Stimulated activated CD4-positive, alpha-beta T cell treated with anti-CD3 and anti-CD28 coated beads, TNF-alpha, amount 100 ng/mL, for 48 hours (primary cell): ENCODE measurements around the gene DOCK7.
"Not testable (repeated sequence)": the region's sequence is repeated elsewhere in the genome, so short reads cannot be mapped to it uniquely, and the experiment has no call there.

Source experiments
- DNase-seq, 3 donors: peaks; one replicate each; pipeline ENCODE4 v3.0.0-alpha.2; 2020; ENCODE audit warnings: low read depth in 3 of 3

Gene DOCK7

DNA sequence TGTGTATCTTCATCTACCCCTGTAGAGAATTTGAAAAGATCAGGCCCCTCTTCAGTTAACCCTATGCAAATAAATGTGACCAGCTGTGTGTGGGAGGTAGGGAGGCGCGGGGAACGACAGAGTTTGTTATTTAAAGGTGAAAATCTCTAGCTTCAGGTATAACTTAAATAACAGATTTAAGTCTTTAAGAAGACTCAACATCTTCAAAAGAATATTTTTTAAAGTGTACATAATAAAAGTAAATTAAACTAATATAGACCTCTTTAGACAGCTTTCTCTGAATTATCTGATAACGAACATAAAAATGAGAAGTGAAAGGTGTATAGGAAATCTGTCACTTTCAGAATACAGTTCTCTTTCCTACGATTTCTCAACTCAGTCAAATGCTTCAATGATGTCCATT is 74.9 kb downstream of the DOCK7 start:
- DNase-seq = no peak

DNA sequence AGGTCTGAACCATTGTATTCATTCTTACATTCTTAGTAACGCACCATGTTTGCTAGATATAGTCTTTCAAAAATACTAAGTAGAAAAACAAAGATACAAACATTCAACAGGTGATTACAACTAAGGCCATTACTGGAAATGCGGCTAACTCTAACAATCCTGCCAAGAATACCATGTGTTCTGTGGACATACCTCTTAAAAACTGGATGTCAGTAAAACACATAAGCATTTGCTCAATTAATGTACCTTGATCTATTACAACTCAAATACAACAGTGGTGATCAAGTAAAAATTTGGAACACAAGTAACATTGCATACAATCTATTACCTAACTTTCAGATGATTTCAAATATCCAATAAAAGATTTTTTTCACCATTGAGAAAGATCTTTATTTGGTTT is 75.4 kb downstream of the DOCK7 start:
- no peak for DNase-seq

DNA sequence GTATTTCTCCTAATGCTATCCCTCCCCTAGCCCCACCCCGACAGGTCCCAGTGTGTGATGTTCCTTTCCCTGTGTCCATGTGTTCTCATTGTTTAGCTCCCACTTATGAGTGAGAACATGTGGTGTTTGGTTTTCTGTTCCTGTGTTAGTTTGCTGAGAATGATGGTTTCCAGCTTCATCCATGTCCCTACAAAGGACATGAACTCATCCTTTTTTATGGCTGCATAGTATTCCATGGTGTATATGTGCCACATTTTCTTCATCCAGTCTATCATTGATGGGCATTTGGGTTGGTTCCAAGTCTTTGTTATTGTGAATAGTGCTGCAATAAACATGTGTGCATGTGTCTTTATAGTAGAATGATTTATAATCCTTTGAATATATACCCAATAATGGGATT is 77.6 kb downstream of the DOCK7 start:
- DNase-seq = not testable (repeated sequence)

DNA sequence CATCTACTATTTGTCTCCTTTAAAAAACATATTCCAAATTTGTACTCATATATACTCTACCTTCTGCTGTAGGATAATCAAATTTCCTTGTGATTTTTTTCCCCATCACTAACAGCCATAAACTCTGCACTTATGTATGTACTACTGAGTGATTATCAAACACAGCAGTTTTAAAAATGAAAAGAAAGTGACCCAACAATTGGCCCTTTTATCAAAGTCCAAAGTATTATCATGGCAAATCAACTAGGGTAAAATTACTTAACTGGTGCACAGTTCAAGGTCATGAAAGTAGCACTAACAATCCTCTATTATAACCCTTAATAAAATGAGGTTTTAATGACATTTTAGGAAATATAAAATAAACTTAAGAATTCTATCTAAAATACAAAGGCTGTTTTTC is 79.3 kb downstream of the DOCK7 start:
- DNase-seq = no peak

DNA sequence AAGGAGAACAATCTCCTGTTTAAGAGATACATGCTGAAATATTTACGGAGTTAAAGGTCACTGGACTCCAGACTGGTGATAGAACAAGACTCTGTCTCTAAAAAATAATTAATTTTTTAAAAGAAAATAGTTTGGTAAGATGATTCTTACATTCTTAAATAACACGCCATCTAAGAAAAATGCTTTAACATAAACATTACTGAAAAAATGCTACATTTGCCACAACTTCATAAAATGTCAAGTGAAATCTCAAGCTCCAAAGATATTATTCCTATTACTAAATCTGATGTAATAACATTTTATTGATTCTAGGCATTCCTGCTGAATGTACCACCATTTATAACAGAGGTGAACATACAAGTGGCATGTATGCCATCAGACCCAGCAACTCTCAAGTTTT is 86.7 kb downstream of the DOCK7 start:
- no peak for DNase-seq

DNA sequence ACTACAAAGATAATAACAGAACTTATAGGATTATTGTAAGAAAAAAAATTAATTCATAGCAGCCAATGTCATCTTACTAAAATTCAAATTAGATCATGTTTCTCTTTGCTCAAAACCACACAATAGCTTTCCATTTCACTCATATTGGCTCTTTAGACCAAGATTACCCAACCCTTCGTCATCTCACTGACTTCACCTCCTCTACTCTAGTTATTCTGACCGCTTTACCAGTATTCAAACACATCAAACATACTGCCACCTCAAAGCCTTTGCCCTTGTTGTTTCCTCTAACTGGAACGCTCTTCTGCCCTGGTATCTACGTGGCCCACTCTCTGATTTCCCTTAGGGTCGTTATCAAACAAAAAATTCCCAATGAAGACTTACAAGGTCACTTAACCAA is 89.1 kb downstream of the DOCK7 start:
- DNase-seq = no peak

DNA sequence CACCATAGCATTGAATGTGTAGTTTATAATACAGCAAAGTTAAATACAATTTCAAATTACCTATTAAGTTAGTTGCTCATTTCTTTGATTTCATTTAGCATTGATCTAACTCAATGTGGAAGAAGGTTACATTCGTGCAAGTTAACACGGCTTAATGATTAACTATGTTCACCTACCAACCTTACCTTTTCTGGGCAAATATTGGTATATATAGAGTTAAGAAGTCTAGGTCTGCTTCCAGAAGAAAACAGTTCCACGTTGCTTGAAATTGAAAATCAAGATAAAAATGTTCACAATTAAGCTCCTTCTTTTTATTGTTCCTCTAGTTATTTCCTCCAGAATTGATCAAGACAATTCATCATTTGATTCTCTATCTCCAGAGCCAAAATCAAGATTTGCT is 90.9 kb downstream of the DOCK7 start, which contains the start of gene ANGPTL3:
ANGPTL3 (plus strand) TSS at position 240 of the 400 bp plus-strand sequence; CDS start at position 287, 47 bp downstream.
- no peak for DNase-seq

DNA sequence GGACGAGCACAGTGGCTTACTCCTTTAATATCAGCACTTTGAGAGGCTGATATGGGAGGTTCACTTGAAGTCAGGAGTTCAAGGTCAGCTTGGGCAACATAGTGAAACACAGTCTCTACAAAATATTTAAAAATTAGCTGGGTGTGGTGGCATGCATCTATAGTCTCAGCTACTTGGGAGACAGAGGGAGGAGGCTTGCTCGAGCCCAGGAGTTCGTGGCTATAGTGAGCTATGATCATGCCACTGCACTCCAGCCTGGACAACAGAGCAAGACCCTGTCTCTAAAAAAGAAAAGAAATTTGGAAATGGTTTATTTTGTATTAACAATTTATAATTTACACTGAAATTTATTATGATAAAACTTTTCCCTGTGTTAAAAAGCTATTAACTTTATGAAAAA is 92.5 kb downstream of the DOCK7 start:
- DNase-seq = no peak

DNA sequence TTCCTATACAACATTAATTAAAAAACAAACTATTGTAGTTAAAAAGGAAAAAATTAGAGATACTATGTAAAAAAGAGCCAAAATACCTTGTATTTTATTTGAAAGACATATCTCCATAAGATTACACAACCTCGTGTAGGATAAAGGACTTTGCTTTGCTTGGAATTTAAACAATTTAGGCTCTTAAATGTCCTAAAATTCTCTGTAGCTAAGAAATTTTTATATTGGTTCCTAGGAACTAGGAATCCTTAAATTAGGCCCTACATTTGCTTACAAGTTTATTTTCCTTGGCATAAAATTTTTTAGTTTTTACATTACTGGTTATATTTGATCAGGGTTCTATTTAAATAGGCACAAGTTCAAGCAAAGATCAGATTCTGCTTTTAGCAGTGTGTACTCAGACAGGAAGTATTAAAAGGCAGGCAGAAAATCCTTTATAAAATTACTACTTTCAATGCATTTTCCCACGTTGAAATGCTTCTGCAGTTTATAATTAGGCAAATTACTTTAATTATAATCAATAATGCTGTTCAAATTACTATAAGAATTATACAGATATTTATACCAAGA is 94.3 kb downstream of the DOCK7 start:
- DNase-seq = no peak

DNA sequence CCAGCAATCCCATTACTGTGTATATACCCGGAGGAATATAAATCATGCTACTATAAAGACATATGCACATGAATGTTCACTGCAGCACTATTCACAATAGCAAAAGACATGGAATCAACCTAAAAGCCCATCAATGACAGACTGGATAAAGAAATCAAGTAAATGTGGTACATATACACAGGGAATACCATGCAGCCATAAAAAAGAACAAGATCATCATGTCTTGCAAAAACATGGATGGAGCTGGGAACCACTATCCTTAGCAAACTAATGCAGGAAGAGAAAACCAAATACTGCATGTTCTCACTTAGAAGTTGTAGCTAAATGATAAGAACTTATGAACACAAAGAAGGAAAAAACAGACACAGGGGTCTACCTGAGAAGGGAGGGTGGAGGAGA is 97.2 kb downstream of the DOCK7 start:
- DNase-seq = no peak

DNA sequence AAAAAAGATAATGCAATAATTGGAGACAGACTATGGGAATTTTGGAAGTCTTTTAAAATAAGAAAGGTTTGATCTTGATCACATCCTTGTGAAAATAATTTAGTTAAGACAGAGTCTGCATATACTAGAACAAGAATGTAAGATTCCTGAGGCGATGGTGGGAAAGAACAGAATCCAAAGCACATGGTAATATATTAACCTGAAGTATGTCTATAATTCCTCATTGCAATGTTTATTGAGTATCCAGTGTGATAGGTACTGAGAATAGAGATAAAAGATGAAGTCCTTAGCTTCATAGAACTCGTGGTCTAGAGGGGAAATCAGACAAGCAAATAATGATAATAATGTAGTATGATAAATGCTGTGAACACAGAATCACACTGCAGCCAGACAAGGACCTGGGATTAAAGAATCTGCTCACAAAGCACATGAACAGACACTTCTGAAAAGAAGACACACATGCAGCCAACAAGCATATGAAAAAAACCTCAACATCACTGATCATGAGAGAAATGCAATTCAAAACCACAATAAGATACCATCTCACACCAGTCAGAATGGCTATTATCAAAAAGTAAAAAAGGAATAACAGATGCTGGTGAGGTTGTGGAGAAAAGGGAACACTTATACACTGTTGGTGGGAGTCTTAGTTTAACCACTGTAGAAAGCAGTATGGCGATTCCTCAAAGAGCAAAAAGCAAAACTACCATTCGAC is 97.8 kb downstream of the DOCK7 start:
- no peak for DNase-seq

DNA sequence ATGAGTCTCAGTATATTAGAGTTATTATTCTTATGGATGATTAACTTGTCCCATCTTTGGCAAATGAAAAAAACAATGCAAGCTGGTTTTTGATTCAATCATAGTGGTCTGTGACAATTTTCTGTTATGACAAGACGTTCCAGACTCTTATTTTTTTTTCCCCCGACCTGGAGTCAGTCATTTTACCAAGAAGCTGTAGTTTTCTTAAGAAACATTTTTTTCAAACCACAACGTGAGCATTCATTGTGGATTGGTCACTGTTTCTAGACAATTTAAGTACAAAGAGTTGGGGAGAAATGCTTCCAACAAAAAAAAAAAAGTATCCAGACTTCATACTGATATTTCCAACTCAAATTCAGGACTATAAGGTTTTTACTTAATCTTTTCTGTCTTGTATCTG is 98.9 kb downstream of the DOCK7 start:
- DNase-seq = no peak

DNA sequence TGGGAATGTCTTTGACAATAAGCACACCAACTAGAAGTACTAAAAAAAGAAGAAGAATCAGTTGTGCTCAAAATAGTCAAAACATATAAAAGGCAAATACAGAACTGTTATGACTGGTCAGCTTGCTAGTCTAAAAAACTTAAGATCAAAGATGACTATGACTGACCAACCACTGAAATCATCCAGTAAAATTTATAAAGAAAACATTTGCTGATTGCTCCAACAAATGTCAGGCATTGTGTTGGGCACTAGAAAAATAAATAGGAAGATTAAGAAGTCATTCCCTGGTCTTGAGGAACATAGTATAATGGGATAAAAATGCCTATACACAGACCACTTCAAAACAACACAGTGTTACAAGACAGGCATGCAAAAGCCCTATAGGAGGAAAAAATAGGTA is 100.2 kb downstream of the DOCK7 start:
- no peak for DNase-seq

DNA sequence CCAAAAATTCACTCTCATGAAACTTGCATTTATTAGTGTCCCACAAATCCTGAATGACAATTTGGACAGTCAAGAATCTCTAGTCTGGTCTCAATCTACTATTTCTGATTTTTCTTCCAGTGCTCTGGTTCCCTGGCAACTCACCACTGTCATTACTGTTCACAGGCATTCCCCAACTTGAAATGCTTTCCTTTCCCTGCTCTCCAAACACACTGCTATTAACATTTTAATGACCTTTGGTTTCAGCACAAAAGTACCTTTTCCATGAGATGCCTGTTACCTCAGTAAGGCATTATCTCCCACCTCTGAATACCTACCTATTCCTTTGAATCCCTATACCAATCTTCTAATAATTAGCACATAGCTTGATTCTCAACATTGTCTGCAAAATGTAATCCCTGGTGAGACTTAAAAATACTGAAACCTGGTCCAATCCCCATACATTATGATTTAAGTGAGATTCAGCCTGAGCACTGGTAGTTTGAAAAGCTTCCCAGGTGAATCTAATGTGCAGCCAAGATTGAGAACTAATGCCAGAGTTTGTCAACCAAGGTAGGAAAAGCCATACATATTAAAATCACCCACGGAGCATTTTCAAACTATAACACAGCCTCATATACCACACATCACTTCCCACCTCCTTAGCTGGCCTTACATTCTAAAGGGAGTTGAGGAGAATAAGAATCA is 102.6 kb downstream of the DOCK7 start:
- DNase-seq = no peak

DNA sequence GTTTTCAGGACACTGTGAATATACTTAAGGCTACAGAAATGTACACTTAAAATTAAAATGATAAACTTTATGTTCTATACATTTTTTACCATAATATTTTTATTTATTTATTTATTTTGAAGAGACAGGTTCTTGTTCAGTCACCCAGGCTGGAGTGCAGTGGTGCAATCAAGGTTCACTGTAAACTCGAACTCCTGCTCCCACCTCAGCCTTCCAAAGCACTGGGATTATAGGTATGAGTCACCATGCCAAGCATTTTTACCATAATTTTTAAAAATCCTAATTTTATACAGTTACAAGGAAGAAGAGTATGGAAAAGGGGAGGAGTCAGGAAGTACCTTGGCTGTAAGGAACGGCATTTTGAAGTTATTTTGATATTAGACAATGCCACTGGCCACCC is 114.5 kb downstream of the DOCK7 start:
- DNase-seq = no peak

DNA sequence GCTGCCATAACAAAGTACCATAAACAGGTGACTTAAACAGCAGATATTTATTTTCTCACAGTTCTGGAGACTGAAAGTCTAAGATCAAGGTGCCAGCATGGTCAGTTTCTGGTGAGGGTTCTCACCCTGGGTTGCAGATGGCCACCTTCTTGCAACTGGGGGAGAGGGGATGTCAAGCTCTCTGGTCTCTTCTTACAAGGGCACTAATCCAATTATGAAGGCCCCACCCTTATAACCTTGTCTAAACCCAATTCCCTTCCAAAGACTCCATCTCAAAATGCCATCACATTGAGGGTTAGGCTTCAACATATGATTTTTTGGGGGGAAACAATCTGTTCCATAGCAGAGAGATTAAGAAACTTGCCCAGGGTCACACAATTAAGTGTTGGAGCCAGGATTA is 115.7 kb downstream of the DOCK7 start:
- DNase-seq = no peak

DNA sequence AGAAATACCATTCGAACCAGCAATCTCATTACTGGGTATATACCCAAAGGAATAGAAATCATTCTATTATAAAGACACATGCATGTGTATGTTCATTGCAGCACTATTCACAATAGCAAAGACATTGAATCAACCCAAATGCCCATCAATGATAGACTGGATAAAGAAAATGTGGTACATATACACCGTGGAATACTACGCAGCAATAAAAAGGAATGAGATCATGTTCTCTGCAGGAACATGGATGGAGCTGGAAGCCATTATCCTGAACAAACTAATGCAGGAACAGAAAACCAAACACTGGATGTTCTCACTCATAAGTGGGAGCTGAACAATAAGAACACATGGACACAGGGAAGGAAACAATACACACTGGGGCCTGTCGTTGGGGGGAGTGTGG is 116.7 kb downstream of the DOCK7 start:
- DNase-seq = not testable (repeated sequence)

DNA sequence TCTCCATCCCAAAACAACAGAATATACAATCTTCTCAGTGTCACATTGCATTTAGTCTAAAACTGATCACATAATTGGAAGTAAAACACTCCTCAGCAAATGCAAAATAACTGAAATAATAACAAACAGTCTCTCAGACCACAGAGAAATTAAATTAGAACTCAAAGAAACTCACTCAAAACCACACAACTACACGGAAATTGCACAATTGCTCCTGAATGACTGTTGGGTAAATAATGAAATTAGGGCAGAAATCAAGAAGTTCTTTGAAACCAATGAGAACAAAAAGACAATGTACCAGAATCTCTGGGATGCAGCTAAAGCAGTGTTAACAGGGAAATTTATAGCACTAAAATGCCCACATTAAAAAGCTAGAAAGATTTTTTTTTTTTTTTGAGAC is 120.3 kb downstream of the DOCK7 start:
- DNase-seq = not testable (repeated sequence)

DNA sequence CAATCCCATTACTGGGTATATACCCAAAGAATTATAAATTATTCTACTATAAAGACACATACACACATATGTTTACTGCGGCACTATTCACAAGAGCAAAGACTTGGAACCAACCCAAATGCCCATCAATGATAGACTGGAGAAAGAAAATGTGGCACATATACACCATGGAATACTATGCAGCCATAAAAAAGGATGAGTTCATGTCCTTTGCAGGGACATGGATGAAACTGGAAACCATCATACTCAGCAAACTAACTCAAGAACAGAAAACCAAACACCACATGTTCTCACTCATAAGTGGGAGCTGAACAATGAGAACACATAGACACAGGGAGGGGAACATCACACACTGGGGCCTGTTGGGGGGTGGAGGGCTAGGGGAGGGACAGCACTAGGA is 121.0 kb downstream of the DOCK7 start:
- DNase-seq = not testable (repeated sequence)

DNA sequence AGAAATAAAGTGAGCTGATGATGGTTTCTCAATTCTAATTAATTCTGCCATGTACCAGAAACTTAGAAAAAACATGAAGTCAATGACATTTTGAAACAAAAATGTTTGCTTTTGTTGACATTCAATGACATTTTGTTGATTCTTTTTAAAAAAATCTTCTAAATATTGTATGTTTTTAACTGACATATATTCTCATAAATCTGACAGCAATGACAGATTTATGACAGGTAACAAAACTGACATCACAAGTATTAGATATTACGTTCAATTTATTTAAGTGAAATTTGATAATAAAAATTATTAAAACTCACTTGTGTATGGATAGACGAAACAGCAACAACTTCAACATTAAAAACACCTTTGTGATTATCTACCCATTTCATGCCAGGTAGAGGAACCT is 126.9 kb downstream of the DOCK7 start:
- no peak for DNase-seq

DNA sequence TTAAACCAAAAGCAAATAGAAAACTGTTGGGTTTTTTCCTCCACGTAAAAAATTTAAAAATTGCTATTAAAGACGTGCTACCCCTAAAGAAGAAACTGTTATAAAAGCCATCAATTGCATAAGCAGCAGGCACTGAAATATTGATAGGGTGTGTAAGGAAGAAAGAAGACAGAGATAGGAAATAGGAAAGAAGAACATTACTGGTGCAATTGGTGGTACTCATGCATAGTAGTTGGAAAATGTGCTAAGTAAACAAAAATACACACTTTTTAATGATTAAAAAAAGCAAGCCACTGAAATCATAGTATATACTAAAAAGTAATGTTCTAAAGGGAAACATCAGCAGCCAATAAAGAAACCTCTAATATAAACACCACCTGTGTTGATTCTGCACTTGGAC is 143.6 kb downstream of the DOCK7 start:
- DNase-seq = no peak

DNA sequence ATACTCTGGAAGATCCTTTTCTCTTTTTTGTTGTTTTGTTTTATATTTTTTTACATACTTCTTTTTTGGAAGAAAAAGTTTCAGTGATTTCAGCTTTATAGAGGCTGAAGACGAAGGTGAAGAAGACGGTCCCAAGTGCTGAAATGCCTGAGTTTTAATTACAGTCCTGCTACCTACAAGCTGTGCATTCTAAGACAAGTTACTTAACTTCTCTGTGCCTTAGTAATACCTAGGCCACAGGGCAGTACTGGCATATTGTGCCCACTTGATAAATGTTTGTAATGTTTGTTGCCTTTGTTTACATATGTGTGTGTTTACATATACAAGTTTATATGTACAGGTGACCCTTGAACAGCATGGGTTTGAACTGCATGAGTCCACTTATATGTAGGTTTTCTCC is 147.1 kb downstream of the DOCK7 start:
- no peak for DNase-seq

DNA sequence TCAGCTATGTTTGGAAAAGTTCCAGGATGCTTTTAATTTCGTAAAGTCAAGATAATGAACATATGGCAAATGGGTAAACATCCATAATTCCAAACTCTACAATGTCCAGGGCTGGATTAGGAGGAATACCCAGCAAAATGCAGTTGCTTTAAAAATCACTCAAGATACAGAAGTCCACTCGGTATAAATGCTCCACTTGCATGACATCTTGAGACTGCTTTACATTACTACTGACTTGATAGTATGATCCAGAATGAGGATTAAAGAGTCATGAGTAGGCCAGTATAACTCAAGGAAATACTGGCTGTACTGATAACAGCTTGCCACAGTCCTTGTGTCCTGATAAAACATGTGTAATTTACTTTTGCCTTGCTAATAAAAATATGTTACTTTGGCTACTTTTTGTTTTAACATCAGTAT is 149.1 kb downstream of the DOCK7 start:
- DNase-seq = no peak
